Hepatocyte (in vitro differentiated cells): Measurements from ENCODE around the gene LECT2.

Experiments used
- CTCF ChIP-seq: fragments of 200-600 bp; sonication (generic); IDR thresholded peaks from 2 replicates; pipeline ENCODE4 v1.5.1; 2016; ENCODE audit warnings: antibody characterized with exemption, mild to moderate bottlenecking; ENCODE audit not compliant: poor library complexity
- EZH2 ChIP-seq: fragments of 200-600 bp; sonication (generic); IDR thresholded peaks from 2 replicates; pipeline ENCODE4 v1.6.1; 2016; ENCODE audit warnings: antibody characterized with exemption, mild to moderate bottlenecking, borderline replicate concordance

GRCh38 chr5:135913713-135914626 lies 40.8 kb downstream of the LECT2 start:
- no peak for TF ChIP-seq EZH2
- TF ChIP-seq CTCF = no peak
